ENCODE data around the gene SPON1. TPM values are rescaled to one million over a fixed set of nuclear protein-coding genes. Genes with fewer than 3 reads are reported as not detected.

SPON1 gene
- total RNA-seq, 1 experiment from 2014 or later, result 46.9 TPM

DNA sequence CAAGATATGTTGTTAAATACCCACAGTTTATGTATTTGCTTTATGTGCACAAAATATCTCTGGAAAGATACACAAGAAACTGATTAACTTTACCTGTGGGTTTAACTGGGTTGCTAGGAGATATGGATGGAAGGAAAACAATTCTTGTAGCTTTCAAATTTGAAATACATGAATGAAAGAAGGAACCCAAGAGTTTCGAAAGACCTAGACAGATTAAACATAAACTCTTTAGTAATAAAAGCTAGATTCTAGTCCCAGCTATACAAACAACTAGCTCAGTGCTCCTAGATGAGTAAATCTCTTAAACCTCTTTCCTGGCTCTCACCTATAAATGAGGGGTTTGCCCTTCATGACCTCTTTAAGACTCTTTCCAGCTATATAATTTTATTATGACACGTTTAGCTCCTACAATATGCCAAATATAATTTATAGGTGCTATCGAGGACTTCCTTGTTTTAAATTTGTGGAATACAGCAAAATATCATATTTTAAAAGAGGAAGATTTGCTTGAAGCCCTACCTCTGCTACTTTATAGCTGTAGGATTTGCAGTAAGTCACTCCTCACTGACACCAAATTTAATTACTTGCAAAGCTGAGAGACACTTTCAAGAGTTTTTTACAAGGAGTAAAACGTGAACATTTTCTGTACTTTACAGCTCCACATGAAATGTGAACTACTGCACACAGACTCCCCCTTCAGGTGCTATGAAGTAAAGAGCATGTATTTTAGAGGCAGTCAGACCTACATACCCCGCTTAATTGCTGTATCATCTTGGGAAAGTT, 345.8 kb downstream of the SPON1 start:
- Mint-ChIP-seq H3K9me3 (ENCODE audit: unreplicated experiment) (no peaks in the 10 kb centered on the region), H3K4me1 (ENCODE audit: low read depth, unreplicated experiment) (peaks cover 2% of the 10 kb centered on the region), H3K27me3 (ENCODE audit: insufficient read depth, unreplicated experiment) (no peaks in the 10 kb centered on the region), H3K4me3 (ENCODE audit: unreplicated experiment) (no peak overlapping the region), H3K36me3 (ENCODE audit: insufficient read depth, unreplicated experiment) (peaks cover 6% of the 10 kb centered on the region), H3K27ac (ENCODE audit: unreplicated experiment) (no peak overlapping the region)
- intact Hi-C loops (cut with micrococcal nuclease; ENCODE audit: unreplicated experiment), result loop anchor here (1.0 to 5.0 kb wide), 2 partner anchors 50 to 64 kb away; no protein-coding TSS in a partner anchor
- peak in 1 of 2 experiments; percentile 40 for DNase-seq
- POLR2A ChIA-PET, result interaction anchor here (1.1 kb wide), 1 partner anchor 50 kb away, joined by 7 read pairs; no protein-coding TSS in a partner anchor
- no TSS peak for BruUV-seq (replicated peaks)
- H3K4me3 ChIP-seq (ENCODE audit: low read depth, low read length), result no peak overlapping the region
- H3K36me3 ChIP-seq (ENCODE audit: control insufficient read depth, insufficient read depth, low read length), result no peaks in the 10 kb centered on the region
- no peaks in the 10 kb centered on the region for H3K9me3 ChIP-seq
- H3K27me3 ChIP-seq (replicated peaks; ENCODE audit: control insufficient read depth, insufficient read depth, low read length), result no peaks in the 10 kb centered on the region
- TF ChIP-seq, protein P1, sequence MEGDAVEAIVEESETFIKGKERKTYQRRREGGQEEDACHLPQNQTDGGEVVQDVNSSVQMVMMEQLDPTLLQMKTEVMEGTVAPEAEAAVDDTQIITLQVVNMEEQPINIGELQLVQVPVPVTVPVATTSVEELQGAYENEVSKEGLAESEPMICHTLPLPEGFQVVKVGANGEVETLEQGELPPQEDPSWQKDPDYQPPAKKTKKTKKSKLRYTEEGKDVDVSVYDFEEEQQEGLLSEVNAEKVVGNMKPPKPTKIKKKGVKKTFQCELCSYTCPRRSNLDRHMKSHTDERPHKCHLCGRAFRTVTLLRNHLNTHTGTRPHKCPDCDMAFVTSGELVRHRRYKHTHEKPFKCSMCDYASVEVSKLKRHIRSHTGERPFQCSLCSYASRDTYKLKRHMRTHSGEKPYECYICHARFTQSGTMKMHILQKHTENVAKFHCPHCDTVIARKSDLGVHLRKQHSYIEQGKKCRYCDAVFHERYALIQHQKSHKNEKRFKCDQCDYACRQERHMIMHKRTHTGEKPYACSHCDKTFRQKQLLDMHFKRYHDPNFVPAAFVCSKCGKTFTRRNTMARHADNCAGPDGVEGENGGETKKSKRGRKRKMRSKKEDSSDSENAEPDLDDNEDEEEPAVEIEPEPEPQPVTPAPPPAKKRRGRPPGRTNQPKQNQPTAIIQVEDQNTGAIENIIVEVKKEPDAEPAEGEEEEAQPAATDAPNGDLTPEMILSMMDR (IDR thresholded peaks at IDR 0.05; ENCODE audit: insufficient read depth in 1 of 2, low read depth in 1 of 2, low read length in 1 of 2, severe bottlenecking in 1 of 2, unreplicated experiment in 1 of 2), result peak; percentile 39 to 75
- H3K4me1 ChIP-seq, result peaks cover 36% of the 10 kb centered on the region
- CTCF ChIA-PET, result interaction anchor here (0.6 to 1.6 kb wide), 11 partner anchors 8 to 147 kb away, joined by 3 to 18 read pairs (median 4); no protein-coding TSS in a partner anchor

DNA sequence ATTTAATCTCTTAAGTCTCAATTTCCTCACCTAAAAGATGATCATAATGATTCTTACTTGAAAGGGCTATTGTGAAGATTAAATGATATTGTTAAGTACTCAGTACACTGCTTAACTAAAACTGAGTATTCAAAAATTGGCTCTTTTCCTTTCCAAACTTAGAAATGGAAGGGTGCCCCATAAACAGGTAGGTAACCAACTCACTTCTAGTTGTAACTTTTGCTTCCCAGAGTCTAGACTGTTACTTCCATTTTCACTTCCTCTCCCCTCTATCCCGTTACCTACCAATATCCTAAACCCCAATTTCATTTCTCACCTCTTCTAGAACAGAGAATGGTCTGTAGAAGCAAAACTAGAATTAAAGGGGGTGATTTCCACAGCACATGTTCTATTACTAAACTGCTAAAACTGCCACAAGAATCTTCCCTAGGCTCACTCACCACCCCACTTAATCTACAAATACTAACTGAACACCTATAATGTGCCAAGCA, 346.4 kb downstream of the SPON1 start:
- CTCF ChIA-PET, result interaction anchor here (0.8 to 1.6 kb wide), 6 partner anchors 10 to 110 kb away, joined by 3 to 9 read pairs (median 4); no protein-coding TSS in a partner anchor

More for the DNA sequence above, 346.4 kb downstream of the SPON1 start:
- Mint-ChIP-seq H3K4me3 (ENCODE audit: unreplicated experiment) (no peak overlapping the region), H3K36me3 (ENCODE audit: insufficient read depth, unreplicated experiment) (peaks cover 2% of the 10 kb centered on the region), H3K9me3 (ENCODE audit: unreplicated experiment) (no peaks in the 10 kb centered on the region), H3K27ac (ENCODE audit: unreplicated experiment) (no peak overlapping the region), H3K27me3 (ENCODE audit: insufficient read depth, unreplicated experiment) (no peaks in the 10 kb centered on the region), H3K4me1 (ENCODE audit: low read depth, unreplicated experiment) (peaks cover 6% of the 10 kb centered on the region)
- Histone ChIP-seq H3K27me3 (replicated peaks; ENCODE audit: control insufficient read depth, insufficient read depth, low read length) (no peaks in the 10 kb centered on the region), H3K4me3 (ENCODE audit: low read depth, low read length) (no peak overlapping the region), H3K36me3 (ENCODE audit: control insufficient read depth, insufficient read depth, low read length) (no peaks in the 10 kb centered on the region), H3K9me3 (no peaks in the 10 kb centered on the region), H3K4me1 (peaks cover 36% of the 10 kb centered on the region)
- no TSS peak for BruUV-seq (replicated peaks)
- POLR2A ChIA-PET, result interaction anchor here (1.1 kb wide), 1 partner anchor 49 kb away, joined by 7 read pairs; no protein-coding TSS in a partner anchor
- intact Hi-C loops (cut with micrococcal nuclease; ENCODE audit: unreplicated experiment), result loop anchor here (1.0 to 5.0 kb wide), 2 partner anchors 49 to 63 kb away; no protein-coding TSS in a partner anchor
- no peak for DNase-seq
- TF ChIP-seq, protein P1 (IDR thresholded peaks at IDR 0.05; ENCODE audit: insufficient read depth in 1 of 2, low read depth in 1 of 2, low read length in 1 of 2, severe bottlenecking in 1 of 2, unreplicated experiment in 1 of 2), result no peak
